Gastroesophageal sphincter (tissue), 3 donors: ENCODE data around the gene SLC35G3.

ENCODE experiments used
- POLR2AphosphoS5 ChIP-seq: sonication (generic); formaldehyde crosslinking; IDR thresholded peaks from one replicate; pipeline ENCODE4 v1.6.1; 2017; ENCODE audit warnings: antibody characterized with exemption
- TF ChIP-seq, protein P1 (sequence below), 4 experiments: fragments of 200-600 bp in 2 of 4; fragments of 450-650 bp in 2 of 4; sonication (generic) in 1 of 4; IDR thresholded peaks; one replicate each; pipeline ENCODE4 v1.5.1; 2017 to 2019; ENCODE audit warnings: antibody characterized with exemption in 4 of 4, mild to moderate bottlenecking in 2 of 4, moderate library complexity in 2 of 4

DNA sequence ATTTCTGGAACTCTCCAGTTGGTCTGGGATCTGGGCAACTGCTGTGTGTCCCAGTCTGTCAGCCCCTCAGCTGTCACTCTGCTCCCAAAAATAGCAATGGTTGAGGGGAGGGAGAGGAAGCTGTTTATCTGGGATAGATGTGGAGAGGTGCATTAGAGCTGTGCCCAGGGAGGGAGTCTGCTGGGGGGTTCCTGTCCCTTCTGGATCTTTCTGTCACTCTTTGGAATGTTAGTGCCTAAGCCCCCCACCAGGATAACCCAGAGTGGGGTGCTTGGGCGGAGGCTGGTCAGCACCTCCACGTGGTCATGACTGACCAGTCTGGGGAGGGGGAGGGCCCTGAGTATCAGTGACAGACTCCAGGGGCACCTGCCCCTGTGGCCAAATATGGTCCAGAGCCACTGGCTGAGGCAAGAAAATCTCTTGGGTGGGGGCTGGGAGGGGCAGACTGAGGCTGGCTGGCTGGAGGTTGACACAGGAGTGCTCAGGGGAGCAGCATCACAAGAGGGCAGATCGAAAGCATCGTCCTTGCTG is 46.8 kb downstream of the SLC35G3 start, which contains the start of gene UNC45B:
- TF ChIP-seq, protein P1, sequence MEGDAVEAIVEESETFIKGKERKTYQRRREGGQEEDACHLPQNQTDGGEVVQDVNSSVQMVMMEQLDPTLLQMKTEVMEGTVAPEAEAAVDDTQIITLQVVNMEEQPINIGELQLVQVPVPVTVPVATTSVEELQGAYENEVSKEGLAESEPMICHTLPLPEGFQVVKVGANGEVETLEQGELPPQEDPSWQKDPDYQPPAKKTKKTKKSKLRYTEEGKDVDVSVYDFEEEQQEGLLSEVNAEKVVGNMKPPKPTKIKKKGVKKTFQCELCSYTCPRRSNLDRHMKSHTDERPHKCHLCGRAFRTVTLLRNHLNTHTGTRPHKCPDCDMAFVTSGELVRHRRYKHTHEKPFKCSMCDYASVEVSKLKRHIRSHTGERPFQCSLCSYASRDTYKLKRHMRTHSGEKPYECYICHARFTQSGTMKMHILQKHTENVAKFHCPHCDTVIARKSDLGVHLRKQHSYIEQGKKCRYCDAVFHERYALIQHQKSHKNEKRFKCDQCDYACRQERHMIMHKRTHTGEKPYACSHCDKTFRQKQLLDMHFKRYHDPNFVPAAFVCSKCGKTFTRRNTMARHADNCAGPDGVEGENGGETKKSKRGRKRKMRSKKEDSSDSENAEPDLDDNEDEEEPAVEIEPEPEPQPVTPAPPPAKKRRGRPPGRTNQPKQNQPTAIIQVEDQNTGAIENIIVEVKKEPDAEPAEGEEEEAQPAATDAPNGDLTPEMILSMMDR (IDR thresholded peaks at IDR 0.05) = no peak
- TF ChIP-seq POLR2AphosphoS5 = no peak
